Activated naive CD8-positive, alpha-beta T cell treated with anti-CD3 and anti-CD28 coated beads, Interleukin-2, amount 50 U/mL, for 24 hours (primary cell): ENCODE results near the gene RASL11A.
A peak's percentile ranks its signal among the peaks of the same experiment; 100 is the strongest.
"Not testable (repeated sequence)": the region's sequence is repeated elsewhere in the genome, so short reads cannot be mapped to it uniquely, and the experiment has no call there.

Experiments used
- ATAC-seq: fragments of 150-1000 bp; cut with Tn5 transposase; one replicate; pipeline ENCODE4 v1.10.0; 2021
- DNase-seq: peaks from one replicate; pipeline ENCODE4 v3.0.0; 2021
- H3K27ac Mint-ChIP-seq: one replicate; pipeline ENCODE4 v1.8.0; 2021; ENCODE audit warnings: mild to moderate bottlenecking, mixed read lengths
- H3K27me3 Mint-ChIP-seq: one replicate; pipeline ENCODE4 v1.8.0; 2021; ENCODE audit warnings: mixed read lengths
- H3K36me3 Mint-ChIP-seq: one replicate; pipeline ENCODE4 v1.8.0; 2021; ENCODE audit warnings: low read depth, mixed read lengths
- H3K4me1 Mint-ChIP-seq: one replicate; pipeline ENCODE4 v1.8.0; 2021; ENCODE audit warnings: mixed read lengths
- H3K4me3 Mint-ChIP-seq: one replicate; pipeline ENCODE4 v1.8.0; 2021; ENCODE audit warnings: mild to moderate bottlenecking, moderate library complexity, mixed read lengths
- H3K9me3 Mint-ChIP-seq: one replicate; pipeline ENCODE4 v1.8.0; 2021; ENCODE audit warnings: mixed read lengths

The RASL11A gene

GRCh38 chr13:27321468-27322431, 51.1 kb downstream of the RASL11A start:
- Mint-ChIP-seq H3K27ac (peak overlapping the region; percentile 37), H3K27me3 (peaks cover 4% of the 10 kb centered on the region), H3K36me3 (no peaks in the 10 kb centered on the region), H3K4me3 (no peak overlapping the region), H3K4me1 (peaks cover 19% of the 10 kb centered on the region), H3K9me3 (no peaks in the 10 kb centered on the region)
- ATAC-seq (peak; percentile 83), DNase-seq (no peak)

- H3K4me3 Mint-ChIP-seq, DNase-seq: not testable (repeated sequence)
- peak overlapping the region; percentile 37 for H3K27ac Mint-ChIP-seq
Measured at GRCh38 chr13:27322443-27322842, 51.8 kb downstream of the RASL11A start.

More at GRCh38 chr13:27322443-27322842, 51.8 kb downstream of the RASL11A start:
- H3K27me3 Mint-ChIP-seq, H3K36me3 Mint-ChIP-seq, H3K9me3 Mint-ChIP-seq: not testable (repeated sequence)
- peak; percentile 38 for ATAC-seq
- H3K4me1 Mint-ChIP-seq = peaks cover 19% of the 10 kb centered on the region
